ENCODE data around the gene CAT. TPM values are rescaled to one million over a fixed set of nuclear protein-coding genes. Genes with fewer than 3 reads are reported as not detected.

Gene CAT
- total and polyA plus RNA-seq, 9 of the 15 experiments (the other 6 are each of a cell fraction or from before 2014, with no cell fraction given): 86.7 to 183 (median 114) TPM

- TF ChIP-seq CLOCK (CRISPR knock-in tag; IDR thresholded peaks at IDR 0.05; ENCODE audit: borderline replicate concordance): no peak
- TF ChIP-seq PRMT5 (CRISPR knock-in tag; IDR thresholded peaks at IDR 0.05): no peak
- peak; percentile 61; the same call in 1 of the 2 replicates for TF ChIP-seq JUND (IDR thresholded peaks at IDR 0.05; ENCODE audit: borderline replicate concordance, low read depth, low read length)
- TF ChIP-seq JUND (tag; IDR thresholded peaks at IDR 0.05; ENCODE audit: borderline replicate concordance, low read depth, low read length): peak; percentile 61; the same call in 2 of the 3 replicates
- peak; percentile 63 for TF ChIP-seq NFIC (IDR thresholded peaks at IDR 0.05)
- TF ChIP-seq ATF7 (IDR thresholded peaks at IDR 0.05): peak; percentile 71; the same call in 1 of the 2 replicates
- 0 out of 2 replicates have a peak, but pooled peaks have one; percentile 11 for TF ChIP-seq CREM (IDR thresholded peaks at IDR 0.05; ENCODE audit: low read depth)
Measured at GRCh38 chr11:34397120-34397519, 41.6 kb upstream of the CAT start (continued).

GRCh38 chr11:34397811-34398210 lies 40.9 kb upstream of the CAT start:
- no peaks in the 10 kb centered on the region for H3K9me1 ChIP-seq (ENCODE audit: control insufficient read depth, insufficient read depth, low read length)
- no peak overlapping the region for H3K27ac ChIP-seq (ENCODE audit: extremely low read depth, low read depth, low read length)
- no peaks in the 10 kb centered on the region for H3K36me3 ChIP-seq (ENCODE audit: control insufficient read depth, insufficient read depth, low read length)
- WGBS (ENCODE audit: insufficient coverage, low coverage, missing lambda C conversion rate): 41% methylated on average over 2 of the region's 2 CpGs
- H3K9ac ChIP-seq (ENCODE audit: insufficient read depth in 1 of 2, low read depth in 2 of 2, low read length in 2 of 2): no peak overlapping the region
- no peak overlapping the region for H3K4me2 ChIP-seq (ENCODE audit: insufficient read depth, low read length)
- no peaks in the 10 kb centered on the region for H3K4me1 ChIP-seq (replicated peaks in 1 of 2; ENCODE audit: control insufficient read depth in 2 of 2, insufficient read depth in 2 of 2, low read length in 2 of 2)
- BruUV-seq (replicated peaks): no TSS peak
- no peak overlapping the region for H2AFZ ChIP-seq (ENCODE audit: low read depth, low read length)
- ATAC-seq (no peak), DNase-seq (ENCODE audit: extremely low read depth in 1 of 4, low spot score in 3 of 4) (no peak), FAIRE-seq (no peak)
- ChIA-PET CTCF (ENCODE audit: low intra/inter-chr PET ratio) (no interaction called here), POLR2A (no interaction called here)
- in situ Hi-C loops (cut with MboI): no loop called here
- no peaks in the 10 kb centered on the region for H3K27me3 ChIP-seq (ENCODE audit: control insufficient read depth in 2 of 2, insufficient read depth in 2 of 2, low read length in 2 of 2)
- intact Hi-C loops (cut with micrococcal nuclease): no loop called here
- H3K9me3 ChIP-seq (replicated peaks; ENCODE audit: control insufficient read depth, insufficient read depth, low read depth, low read length): no peaks in the 10 kb centered on the region
- H4K20me1 ChIP-seq (replicated peaks; ENCODE audit: control insufficient read depth, insufficient read depth, low read length): no peaks in the 10 kb centered on the region
- no peak overlapping the region for H3K4me3 ChIP-seq
- H3K79me2 ChIP-seq (ENCODE audit: control insufficient read depth, insufficient read depth, low read length): no peaks in the 10 kb centered on the region
- no peak for TF ChIP-seq DNMT1 (IDR thresholded peaks at IDR 0.05)
- no peak for TF ChIP-seq GATAD2A (IDR thresholded peaks at IDR 0.05)
- no peak for TF ChIP-seq ZNF175 (CRISPR knock-in tag; IDR thresholded peaks at IDR 0.05; ENCODE audit: low read depth)
- TF ChIP-seq CREB3 (tag; conservative IDR thresholded peaks at IDR 0.05; ENCODE audit: low read depth): no peak
- no peak for TF ChIP-seq TBP (optimal IDR thresholded peaks at IDR 0.05; ENCODE audit: low read depth, low read length)
- no peak for TF ChIP-seq HBP1 (CRISPR knock-in tag; IDR thresholded peaks at IDR 0.05)
- no peak for TF ChIP-seq U2AF2 (optimal IDR thresholded peaks at IDR 0.05; ENCODE audit: low read depth, low read length)
- no peak for TF ChIP-seq GMEB1 (CRISPR knock-in tag; IDR thresholded peaks at IDR 0.05)
